HUDEP-2 (cell line): ENCODE measurements around the gene NAA11.
"Not testable (repeated sequence)": the region's sequence is repeated elsewhere in the genome, so short reads cannot be mapped to it uniquely, and the experiment has no call there.

Source experiments
- DNase-seq, 76 experiments: peaks; one replicate each; lab custom pipeline; 2025; ENCODE audit not compliant: unreplicated experiment in 76 of 76; lab: John Stamatoyannopoulos, UW

Gene NAA11

DNA sequence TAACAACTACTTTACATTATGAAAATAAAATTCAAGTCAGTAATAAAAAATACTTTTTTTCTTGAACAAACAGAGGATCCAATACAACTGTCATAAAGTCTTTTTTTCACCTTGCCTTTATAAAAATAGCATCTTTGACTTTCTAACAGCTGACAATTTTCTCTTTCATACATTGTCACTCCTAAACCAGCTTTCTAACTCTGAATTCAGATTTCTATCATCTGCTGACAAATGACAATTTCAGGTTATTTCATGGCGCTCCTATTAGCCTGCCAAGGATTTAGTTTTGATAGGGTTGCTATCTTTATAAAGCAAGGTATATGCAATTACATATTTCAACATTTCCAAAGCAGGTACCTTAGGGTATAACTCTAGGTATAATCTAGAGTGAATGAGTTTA, 14.6 kb downstream of the NAA11 start:
- no peak for DNase-seq

- no peak for DNase-seq
Measured at GRCh38 chr4:79308971-79309370, 16.9 kb downstream of the NAA11 start.

GRCh38 chr4:79308137-79308536, 17.7 kb downstream of the NAA11 start:
- DNase-seq, result no peak

GRCh38 chr4:79306795-79307194, 19.1 kb downstream of the NAA11 start:
- no peak for DNase-seq

DNA sequence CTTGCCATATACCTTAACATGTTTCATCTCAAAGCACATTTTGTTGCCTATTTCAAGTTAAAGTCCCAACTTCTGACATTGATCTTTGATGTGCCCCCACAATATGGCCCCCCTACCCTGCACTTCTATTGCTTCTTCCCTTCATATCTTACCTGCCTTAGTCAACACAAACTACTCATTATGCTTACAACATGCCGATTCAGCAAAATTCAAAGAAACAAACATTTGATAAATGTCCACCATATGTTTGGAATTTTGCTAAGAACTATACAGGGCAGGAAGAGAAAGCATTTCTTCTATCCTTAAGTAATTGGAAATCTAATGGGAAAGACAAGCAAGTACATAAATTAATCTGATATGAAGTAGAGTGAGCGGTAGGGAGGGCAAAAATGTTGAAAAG, 25.6 kb downstream of the NAA11 start:
- DNase-seq, result no peak

- DNase-seq, result no peak
Measured at GRCh38 chr4:79298484-79298883, 27.4 kb downstream of the NAA11 start.

DNA sequence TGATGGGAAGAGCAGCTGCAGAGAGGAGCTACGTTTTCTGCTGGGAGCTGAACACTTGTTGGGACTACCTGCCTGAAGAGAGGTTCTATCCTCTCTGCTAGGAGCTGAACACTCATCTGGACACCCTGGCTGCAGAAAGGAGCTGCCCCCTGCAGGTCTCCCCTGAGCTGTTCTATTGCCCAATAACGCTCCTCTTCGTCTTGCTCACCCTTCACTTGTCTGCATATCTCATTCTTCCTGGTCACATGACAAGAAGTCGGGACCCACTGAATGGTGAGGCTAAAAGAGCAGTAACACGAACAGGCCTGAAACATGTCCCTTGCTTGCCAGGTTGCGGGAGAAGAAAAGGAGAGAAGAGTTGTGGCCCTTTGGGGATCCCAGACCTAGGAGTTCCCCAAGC, 27.8 kb downstream of the NAA11 start:
- DNase-seq, result peak in 1 of 76 experiments; percentile 2

- DNase-seq, result no peak
Measured at GRCh38 chr4:79297479-79297878, 28.4 kb downstream of the NAA11 start.

DNA sequence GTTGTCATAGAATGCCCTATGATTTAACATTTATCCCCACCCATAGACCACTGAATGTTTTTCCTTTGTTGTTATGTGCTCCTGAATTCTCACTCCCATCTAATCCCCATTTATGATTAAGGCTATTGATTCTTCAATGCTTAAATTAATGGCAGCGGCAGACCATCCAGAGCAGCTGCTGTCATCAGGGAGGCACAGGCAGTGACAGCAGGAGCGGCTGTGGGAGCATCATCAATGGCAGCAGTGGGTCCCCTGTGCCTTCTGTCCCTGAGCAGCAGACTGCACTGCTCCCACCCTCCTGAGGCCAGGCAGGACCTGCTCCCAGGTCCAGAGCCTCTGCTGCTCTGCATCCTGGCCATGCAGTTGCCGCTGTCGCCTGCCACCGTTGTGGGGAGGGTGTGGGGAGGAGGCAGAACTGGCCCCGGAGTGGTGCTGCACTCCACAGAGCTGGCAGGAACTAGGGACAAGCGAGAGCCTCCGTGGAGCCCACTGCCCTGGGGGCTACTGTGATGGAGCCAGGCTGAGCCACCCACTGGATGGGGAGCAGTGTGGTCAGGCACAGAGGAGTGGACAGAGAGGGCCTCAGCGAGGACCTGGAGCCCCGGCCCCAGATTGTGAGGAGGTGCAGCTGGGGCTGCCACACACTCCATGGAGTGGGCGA, 29.0 kb downstream of the NAA11 start:
- no peak for DNase-seq

DNA sequence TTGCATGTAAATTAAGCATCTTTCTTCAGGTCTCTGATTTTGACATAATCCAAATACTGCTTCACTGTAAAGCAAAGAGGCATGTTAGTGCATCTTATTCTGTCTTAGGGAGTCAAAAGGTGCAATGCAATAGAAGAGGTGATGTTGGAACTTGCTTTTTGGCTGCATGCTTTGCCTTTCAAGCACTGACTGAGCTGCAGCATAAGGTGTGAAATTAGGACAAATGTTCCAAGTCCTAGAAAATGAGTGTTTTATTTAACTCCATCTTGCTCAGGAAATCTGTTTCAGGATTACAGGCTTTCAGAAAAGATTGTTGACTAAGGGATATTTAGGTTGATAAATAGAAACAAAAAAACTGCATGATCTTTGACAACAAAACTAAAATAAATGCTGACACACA, 30.8 kb downstream of the NAA11 start:
- no peak for DNase-seq

DNA sequence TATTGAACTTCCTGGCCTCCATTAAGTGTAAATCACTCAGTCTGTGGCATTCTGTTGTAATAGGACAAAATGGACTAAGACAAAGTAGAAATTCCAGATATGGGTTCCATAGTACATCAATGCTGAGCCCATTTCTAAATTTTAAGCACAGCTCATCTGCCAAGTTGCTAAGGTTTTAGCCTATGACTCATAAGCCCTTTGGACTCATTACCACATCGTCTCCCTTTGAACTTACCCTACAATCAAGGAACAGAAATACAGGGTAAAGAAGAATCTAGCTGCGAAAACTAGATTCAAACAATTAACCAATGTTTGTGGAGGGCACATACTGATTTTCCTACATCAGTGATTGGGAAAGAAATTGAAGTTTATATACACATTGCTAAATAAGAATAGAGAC, 31.8 kb downstream of the NAA11 start:
- no peak for DNase-seq

GRCh38 chr4:79292008-79292407, 33.9 kb downstream of the NAA11 start:
- DNase-seq, result no peak

- DNase-seq, result no peak
Measured at GRCh38 chr4:79290376-79290775, 35.5 kb downstream of the NAA11 start.

DNA sequence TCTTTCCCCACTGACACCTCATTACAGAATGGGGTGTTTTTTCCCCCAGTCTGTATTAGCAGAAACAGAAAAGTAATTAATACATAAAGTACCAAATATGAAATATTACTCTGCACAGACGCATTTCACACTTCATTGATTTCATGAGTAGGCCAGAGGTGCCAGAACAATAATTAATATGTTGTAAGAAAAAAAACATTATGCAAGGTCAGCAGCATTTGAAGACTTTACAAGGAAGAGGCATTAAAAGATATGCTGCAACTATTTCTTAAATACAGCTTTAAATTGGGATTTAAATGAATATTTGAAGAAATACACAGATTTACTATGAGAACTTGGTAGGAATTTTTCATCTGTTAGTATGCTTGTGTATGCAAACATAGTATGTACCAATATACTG, 37.7 kb downstream of the NAA11 start:
- no peak for DNase-seq

DNA sequence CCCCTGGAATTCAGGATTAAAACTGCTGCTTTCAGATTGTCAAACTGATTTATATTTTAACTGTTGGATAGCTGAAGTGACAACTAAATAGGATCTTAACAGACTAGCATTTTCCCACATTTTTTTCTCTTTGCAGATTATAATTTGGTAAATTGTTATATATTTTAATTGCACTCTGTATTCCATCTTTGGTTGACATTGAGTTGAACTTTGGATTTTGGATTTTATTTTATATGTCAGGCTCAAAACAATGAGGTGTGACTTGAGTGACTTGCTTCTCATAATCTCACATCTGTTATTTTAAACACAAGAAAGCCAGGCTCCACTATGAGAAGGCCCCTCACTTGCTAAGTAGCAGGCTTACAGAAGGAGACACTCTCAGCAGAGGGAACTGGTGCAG, 38.1 kb downstream of the NAA11 start:
- no peak for DNase-seq

DNA sequence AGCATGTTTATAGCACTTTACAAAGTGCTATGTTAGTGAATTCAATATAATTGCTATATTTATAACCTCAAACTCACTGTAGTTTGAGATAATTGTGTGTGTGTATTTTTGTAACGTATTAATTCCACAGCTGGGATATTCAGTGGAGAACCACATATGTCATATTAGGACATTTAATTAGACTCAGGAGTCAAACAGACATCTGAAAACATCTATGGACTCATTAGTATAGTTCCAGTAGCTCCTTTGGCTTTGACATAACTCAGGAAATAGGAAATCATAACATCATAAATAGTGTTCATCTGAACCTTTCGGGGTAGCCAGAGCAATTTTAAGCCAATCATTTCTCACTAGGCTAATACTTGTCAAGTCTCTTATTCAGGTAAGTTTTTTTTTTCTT, 38.8 kb downstream of the NAA11 start:
- DNase-seq, result no peak

DNA sequence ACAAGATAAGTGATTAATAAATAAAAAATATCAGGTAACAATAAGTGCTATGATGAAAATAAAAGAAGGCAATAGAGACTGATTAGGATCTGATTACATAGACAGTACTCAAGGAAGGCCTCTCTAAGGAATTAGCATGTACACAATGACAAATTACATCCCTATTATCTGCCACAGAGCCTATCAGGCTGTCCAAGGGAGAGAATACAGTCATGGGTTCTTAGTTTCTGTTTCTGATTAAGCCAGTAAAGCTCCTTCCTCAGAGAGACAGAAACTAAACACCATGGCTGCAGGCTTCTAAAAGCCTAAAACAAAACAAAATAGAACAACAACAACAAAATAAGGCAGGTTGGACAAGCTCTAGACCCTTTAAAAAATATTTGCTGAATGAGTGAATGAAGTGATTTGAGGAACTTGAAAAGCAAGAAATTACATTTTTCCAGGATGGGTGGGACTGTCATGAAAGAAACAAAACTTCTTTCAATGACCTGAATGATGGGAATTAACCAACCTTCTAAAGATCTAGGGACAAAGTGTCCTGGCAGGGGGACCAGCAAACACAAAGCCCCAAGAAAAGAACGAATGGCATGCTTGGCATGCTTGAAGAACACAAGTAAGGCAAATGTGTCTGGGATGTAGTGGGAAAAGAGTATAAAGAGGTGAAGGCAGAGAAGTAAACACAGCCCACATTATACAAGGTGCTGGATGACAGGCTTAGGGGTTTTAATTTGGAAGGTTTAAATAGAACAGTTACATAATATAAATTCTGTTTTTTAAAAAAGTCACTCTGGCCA, 44.1 kb downstream of the NAA11 start:
- DNase-seq, result no peak

GRCh38 chr4:79277467-79277866, 48.4 kb downstream of the NAA11 start:
- not testable (repeated sequence) for DNase-seq

DNA sequence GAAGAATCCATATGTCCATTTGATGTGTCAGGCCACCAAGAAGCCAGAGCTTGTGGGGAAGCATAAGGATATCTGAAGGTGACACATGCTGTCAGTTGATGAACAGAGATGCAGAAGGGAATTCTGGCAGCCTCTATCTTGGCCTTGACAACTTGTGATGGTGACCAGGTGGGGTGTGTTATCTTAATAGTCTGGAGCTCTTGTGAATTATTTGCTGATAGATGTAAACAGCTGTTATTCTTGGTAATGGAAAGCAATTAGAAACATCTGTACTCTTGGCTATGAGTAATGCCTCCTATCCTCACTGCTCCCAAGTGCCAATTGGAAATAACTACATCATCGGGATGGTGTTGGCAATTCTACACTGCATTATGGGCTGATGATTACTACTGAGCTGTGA, 51.9 kb downstream of the NAA11 start:
- DNase-seq, result no peak

DNA sequence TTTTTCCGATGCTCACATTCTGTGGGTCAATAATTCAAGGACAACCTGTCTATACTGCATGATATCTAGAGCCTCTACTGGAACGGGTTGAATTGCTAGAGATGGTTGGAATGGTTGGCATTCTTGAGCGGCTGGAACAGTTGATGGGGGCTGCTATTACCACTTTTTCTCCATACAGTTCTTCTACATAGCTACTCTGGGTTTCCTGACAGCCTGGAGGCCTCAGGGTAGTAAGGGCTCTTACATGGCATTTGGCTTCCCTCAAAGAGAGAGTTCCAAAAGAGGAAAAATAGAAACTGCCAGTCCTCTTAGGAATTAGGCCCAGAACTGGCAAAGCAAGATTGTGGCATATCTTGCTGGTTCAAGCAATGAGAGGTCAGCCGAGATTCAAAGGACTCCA, 53.1 kb downstream of the NAA11 start:
- no peak for DNase-seq

DNA sequence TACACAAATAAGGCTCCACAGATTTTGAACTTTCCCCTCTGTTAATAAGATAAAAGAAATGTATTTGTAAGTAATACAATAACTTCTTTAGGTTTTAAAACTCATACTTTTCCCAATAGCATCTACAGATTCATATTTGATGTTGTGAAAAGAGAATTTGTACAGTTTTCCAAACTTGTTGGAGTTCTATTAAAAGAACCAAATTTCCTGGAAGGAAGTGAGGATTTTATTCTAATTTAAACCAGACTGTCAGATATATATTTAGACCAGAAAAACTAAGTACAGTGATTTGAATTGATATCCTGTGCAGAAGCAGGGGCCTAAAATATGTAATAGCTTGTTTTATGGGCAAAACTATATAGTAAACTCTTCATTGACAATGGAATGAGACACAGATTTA, 53.7 kb downstream of the NAA11 start:
- DNase-seq, result no peak

DNA sequence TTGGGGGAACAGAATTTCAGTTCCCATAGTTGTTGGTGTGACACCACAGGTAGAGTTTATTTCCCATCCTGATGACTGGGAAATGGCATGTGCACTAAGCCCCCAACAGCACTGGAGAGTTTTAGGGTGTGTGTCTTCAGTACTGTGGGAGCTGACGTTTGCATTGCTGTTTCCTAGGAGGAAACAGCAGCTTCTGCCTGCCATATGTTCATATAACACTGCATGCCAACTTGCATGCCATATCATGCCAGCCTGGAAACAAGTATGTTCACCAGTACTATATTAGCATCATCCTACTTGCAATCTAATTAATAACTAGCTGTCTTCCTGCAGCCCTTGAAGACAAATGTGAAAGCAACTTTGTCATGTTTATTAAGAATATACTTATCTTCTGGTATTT, 58.2 kb downstream of the NAA11 start:
- DNase-seq, result no peak
